Left renal cortex interstitium (tissue), 4 donors: ENCODE measurements around the gene CPLX1. TPM values are rescaled to one million over a fixed set of nuclear protein-coding genes. Genes with fewer than 3 reads are reported as not detected.

Source experiments
- DNase-seq, 4 donors: peaks; one replicate each; pipeline ENCODE4 v3.0.0-alpha.2; 2013; ENCODE audit warnings: low read depth in 4 of 4, low spot score in 2 of 4, missing footprints in 1 of 4
- polyA plus RNA-seq, 4 donors: library from polyadenylated mRNA; unstranded; fragments of 120-200 nt; gene quantifications; one replicate each; pipeline ENCODE4 v1.2.1, GENCODE V29; 2013; ENCODE audit not compliant: insufficient read length in 4 of 4

The CPLX1 gene
- polyA plus RNA-seq, 4 donors: 1.5 to 4.1 (median 3.0) TPM

GRCh38 chr4:834368-835147, 8.6 kb upstream of the CPLX1 start:
- DNase-seq: no peak

GRCh38 chr4:833731-834367, 7.9 kb upstream of the CPLX1 start:
- no peak for DNase-seq

- DNase-seq: no peak
These were observed 7.2 kb upstream of the CPLX1 start for GRCh38 chr4:833156-833555.

- no peak for DNase-seq
These were observed 6.6 kb upstream of the CPLX1 start for GRCh38 chr4:832536-832935.

GRCh38 chr4:832108-832507, 6.2 kb upstream of the CPLX1 start:
- no peak for DNase-seq

- no peak for DNase-seq
These were observed 5.5 kb upstream of the CPLX1 start for GRCh38 chr4:831483-831805.

- no peak for DNase-seq
These were observed 4.9 kb upstream of the CPLX1 start for GRCh38 chr4:830601-831482.

- no peak for DNase-seq
These were observed 4.1 kb upstream of the CPLX1 start for GRCh38 chr4:829761-830600.

- no peak for DNase-seq
These were observed 3.4 kb upstream of the CPLX1 start for GRCh38 chr4:829291-829690.

- DNase-seq: no peak
These were observed 2.8 kb upstream of the CPLX1 start for GRCh38 chr4:828641-829271.

GRCh38 chr4:827209-828081, 1.5 kb upstream of the CPLX1 start:
- DNase-seq: no peak

GRCh38 chr4:826508-827208, 729 bp upstream of the CPLX1 start:
- DNase-seq: no peak

- DNase-seq: no peak
These were observed 612 bp downstream of the CPLX1 start for GRCh38 chr4:825063-825970.

- no peak for DNase-seq
These were observed 1.4 kb downstream of the CPLX1 start for GRCh38 chr4:824461-825062.

- DNase-seq: no peak
These were observed 2.0 kb downstream of the CPLX1 start for GRCh38 chr4:823761-824460.

GRCh38 chr4:823176-823760, 2.7 kb downstream of the CPLX1 start:
- DNase-seq: no peak
